CD4-positive, CD25-positive, alpha-beta regulatory T cell (primary cell): ENCODE measurements around the gene RHEBL1. TPM values are rescaled to one million over a fixed set of nuclear protein-coding genes. Genes with fewer than 3 reads are reported as not detected.
A peak's percentile ranks its signal among the peaks of the same experiment; 100 is the strongest.

ENCODE experiments used
- ATAC-seq, 2 donors: fragments of 150-1000 bp; cut with Tn5 transposase; one replicate each; pipeline ENCODE4 v1.10.0; 2021; ENCODE audit warnings: low read depth in 2 of 2, moderate number of reproducible peaks in 2 of 2, moderate library complexity in 1 of 2
- DNase-seq, 3 donors: peaks; one replicate each; pipeline versions ENCODE4 v3.0.0 to v3.0.0-alpha.2; 2012 to 2022; ENCODE audit warnings: mixed read lengths in 1 of 3
- H3K27ac ChIP-seq: one replicate; pipeline ENCODE4 v1.7.0; 2013; ENCODE audit warnings: mild to moderate bottlenecking, low read length; ENCODE audit not compliant: insufficient read depth, poor library complexity, severe bottlenecking
- H3K27me3 ChIP-seq: one replicate; pipeline ENCODE4 v1.7.0; 2013; ENCODE audit warnings: low read length; ENCODE audit not compliant: control insufficient read depth, insufficient read depth
- H3K36me3 ChIP-seq: one replicate; pipeline ENCODE4 v1.7.0; 2013; ENCODE audit warnings: mild to moderate bottlenecking, low read length, moderate library complexity; ENCODE audit not compliant: control insufficient read depth, insufficient read depth
- H3K4me1 ChIP-seq: 2 replicates; pipeline ENCODE4 v1.7.0; 2013; ENCODE audit warnings: mild to moderate bottlenecking, low read length; ENCODE audit not compliant: insufficient read depth, control insufficient read depth, poor library complexity, severe bottlenecking
- H3K4me3 ChIP-seq: one replicate; pipeline ENCODE4 v1.7.0; 2013; ENCODE audit warnings: low read depth, mild to moderate bottlenecking, low read length, moderate library complexity
- H3K9me3 ChIP-seq, 2 experiments: 1 replicate in 1 of 2; 2 replicates in 1 of 2; pipeline ENCODE4 v1.7.0; 2013; ENCODE audit warnings: low read length in 2 of 2, mild to moderate bottlenecking in 1 of 2, moderate library complexity in 1 of 2; ENCODE audit not compliant: control insufficient read depth in 2 of 2
- H3K27ac Mint-ChIP-seq, 3 donors: one replicate each; pipeline ENCODE4 v1.8.0; 2020 to 2022; ENCODE audit warnings: mild to moderate bottlenecking in 3 of 3, mixed read lengths in 3 of 3, moderate library complexity in 2 of 3
- H3K27me3 Mint-ChIP-seq: one replicate; pipeline ENCODE4 v1.8.0; 2022; ENCODE audit warnings: mild to moderate bottlenecking, mixed read lengths
- H3K36me3 Mint-ChIP-seq: one replicate; pipeline ENCODE4 v1.8.0; 2020; ENCODE audit warnings: mixed read lengths
- H3K4me1 Mint-ChIP-seq, 4 donors: one replicate each; pipeline ENCODE4 v1.8.0; 2020 to 2022; ENCODE audit warnings: mixed read lengths in 4 of 4, mild to moderate bottlenecking in 1 of 4
- H3K4me3 Mint-ChIP-seq, 4 donors: one replicate each; pipeline ENCODE4 v1.8.0; 2020 to 2022; ENCODE audit warnings: mild to moderate bottlenecking in 4 of 4, mixed read lengths in 4 of 4, moderate library complexity in 3 of 4
- H3K9me3 Mint-ChIP-seq, 7 donors: one replicate each; pipeline ENCODE4 v1.8.0; 2020 to 2022; ENCODE audit warnings: mixed read lengths in 7 of 7, mild to moderate bottlenecking in 3 of 7, moderate library complexity in 2 of 7
- polyA plus RNA-seq, 4 donors: library from polyadenylated mRNA; unstranded; fragments of 300-500 nt; fragmentation: Illumina TruSeq; gene quantifications; one replicate each; pipeline ENCODE4 v1.2.3, GENCODE V29; 2021
- total RNA-seq: library from RNA; stranded (reverse); gene quantifications from one replicate; pipeline ENCODE4 v1.2.3, GENCODE V29; 2022

Gene RHEBL1
- total and polyA plus RNA-seq, 5 donors from 2014 or later, result 6.0 to 19.5 (median 14.9) TPM

GRCh38 chr12:49093792-49094159 lies 24.0 kb upstream of the RHEBL1 start:
- peaks cover 5 to 55% (median 34%) of the 10 kb centered on the region in 4 donors for H3K4me1 Mint-ChIP-seq
- H3K9me3 Mint-ChIP-seq, result peaks cover 0 to 2% (median 0%) of the 10 kb centered on the region in 7 donors
- DNase-seq (no peak), ATAC-seq (no peak)
- peaks cover 72% of the 10 kb centered on the region for H3K27me3 Mint-ChIP-seq
- Histone ChIP-seq H3K9me3 (no peaks in the 10 kb centered on the region), H3K27me3 (peaks cover 30% of the 10 kb centered on the region), H3K4me1 (peaks cover 53% of the 10 kb centered on the region), H3K4me3 (no peak overlapping the region), H3K36me3 (peaks cover 18% of the 10 kb centered on the region), H3K27ac (no peak overlapping the region)
- peak overlapping the region in 3 of 4 donors; percentile 5 to 21 (median 15) for H3K4me3 Mint-ChIP-seq
- H3K27ac Mint-ChIP-seq, result no peak overlapping the region
- H3K36me3 Mint-ChIP-seq, result peaks cover 24% of the 10 kb centered on the region

GRCh38 chr12:49092816-49093406 lies 23.1 kb upstream of the RHEBL1 start:
- peaks cover 62% of the 10 kb centered on the region for H3K4me1 ChIP-seq
- no peak for DNase-seq
- ATAC-seq, result no peak
- Mint-ChIP-seq H3K27me3 (peaks cover 78% of the 10 kb centered on the region), H3K4me1 (peaks cover 5 to 63% (median 35%) of the 10 kb centered on the region in 4 donors), H3K4me3 (peak overlapping the region in 1 of 4 donors; percentile 49), H3K9me3 (peaks cover 0 to 2% (median 0%) of the 10 kb centered on the region in 7 donors), H3K36me3 (peaks cover 16% of the 10 kb centered on the region), H3K27ac (no peak overlapping the region)
- H3K36me3 ChIP-seq, result peaks cover 14% of the 10 kb centered on the region
- no peaks in the 10 kb centered on the region for H3K9me3 ChIP-seq
- H3K27ac ChIP-seq, result no peak overlapping the region
- H3K27me3 ChIP-seq, result peaks cover 33% of the 10 kb centered on the region
- H3K4me3 ChIP-seq, result no peak overlapping the region

GRCh38 chr12:49092086-49092815 lies 22.5 kb upstream of the RHEBL1 start:
- peak; percentile 36 to 56 (median 47) for DNase-seq
- H3K27me3 Mint-ChIP-seq, result peaks cover 82% of the 10 kb centered on the region
- peaks cover 0 to 2% (median 0%) of the 10 kb centered on the region in 7 donors for H3K9me3 Mint-ChIP-seq
- Histone ChIP-seq H3K27me3 (peaks cover 33% of the 10 kb centered on the region), H3K4me3 (no peak overlapping the region), H3K36me3 (peaks cover 8% of the 10 kb centered on the region), H3K9me3 (no peaks in the 10 kb centered on the region), H3K4me1 (peaks cover 64% of the 10 kb centered on the region), H3K27ac (no peak overlapping the region)
- ATAC-seq, result peak in 1 of 2 donors; percentile 24
- no peak overlapping the region for H3K27ac Mint-ChIP-seq
- peak overlapping the region in 3 of 4 donors; percentile 49 to 70 (median 56) for H3K4me3 Mint-ChIP-seq
- H3K4me1 Mint-ChIP-seq, result peaks cover 5 to 67% (median 39%) of the 10 kb centered on the region in 4 donors
- H3K36me3 Mint-ChIP-seq, result peaks cover 15% of the 10 kb centered on the region

- peaks cover 86% of the 10 kb centered on the region for H3K27me3 Mint-ChIP-seq
- H3K9me3 Mint-ChIP-seq, result peaks cover 0 to 2% (median 0%) of the 10 kb centered on the region in 7 donors
- peaks cover 14% of the 10 kb centered on the region for H3K36me3 Mint-ChIP-seq
- no peak for DNase-seq
- H3K4me3 Mint-ChIP-seq, result peak overlapping the region in 1 of 4 donors; percentile 49
- no peak overlapping the region for H3K27ac Mint-ChIP-seq
- Histone ChIP-seq H3K9me3 (no peaks in the 10 kb centered on the region), H3K4me1 (peaks cover 64% of the 10 kb centered on the region), H3K36me3 (peaks cover 3% of the 10 kb centered on the region), H3K4me3 (no peak overlapping the region), H3K27ac (no peak overlapping the region), H3K27me3 (peaks cover 33% of the 10 kb centered on the region)
- H3K4me1 Mint-ChIP-seq, result peaks cover 5 to 67% (median 41%) of the 10 kb centered on the region in 4 donors
- no peak for ATAC-seq
Observed at GRCh38 chr12:49091836-49092085, 22.0 kb upstream of the RHEBL1 start.

GRCh38 chr12:49091056-49091835 lies 21.5 kb upstream of the RHEBL1 start:
- H3K4me3 Mint-ChIP-seq, result peak overlapping the region; percentile 48 to 78 (median 48)
- H3K9me3 ChIP-seq, result no peaks in the 10 kb centered on the region
- peaks cover 64% of the 10 kb centered on the region for H3K4me1 ChIP-seq
- H3K27me3 ChIP-seq, result peaks cover 33% of the 10 kb centered on the region
- peaks cover 10% of the 10 kb centered on the region for H3K36me3 Mint-ChIP-seq
- H3K27ac ChIP-seq, result no peak overlapping the region
- H3K27ac Mint-ChIP-seq, result no peak overlapping the region
- peaks cover 0 to 67% (median 43%) of the 10 kb centered on the region in 4 donors for H3K4me1 Mint-ChIP-seq
- H3K36me3 ChIP-seq, result no peaks in the 10 kb centered on the region
- no peak overlapping the region for H3K4me3 ChIP-seq
- peaks cover 0 to 2% (median 0%) of the 10 kb centered on the region in 7 donors for H3K9me3 Mint-ChIP-seq
- DNase-seq (no peak), ATAC-seq (no peak)
- peaks cover 87% of the 10 kb centered on the region for H3K27me3 Mint-ChIP-seq

GRCh38 chr12:49089821-49090773 lies 20.3 kb upstream of the RHEBL1 start:
- H3K27ac Mint-ChIP-seq, result no peak overlapping the region
- peak overlapping the region; percentile 53 for H3K4me3 ChIP-seq
- peaks cover 64% of the 10 kb centered on the region for H3K4me1 ChIP-seq

GRCh38 chr12:49088932-49089330 lies 19.2 kb upstream of the RHEBL1 start:
- Histone ChIP-seq H3K9me3 (peaks cover 0 to 2% of the 10 kb centered on the region in 2 experiments), H3K4me3 (no peak overlapping the region), H3K36me3 (no peaks in the 10 kb centered on the region), H3K4me1 (peaks cover 54% of the 10 kb centered on the region), H3K27ac (no peak overlapping the region), H3K27me3 (peaks cover 28% of the 10 kb centered on the region)
- H3K4me3 Mint-ChIP-seq, result peak overlapping the region in 2 of 4 donors; percentile 52 to 72
- H3K9me3 Mint-ChIP-seq, result no peaks in the 10 kb centered on the region
- H3K36me3 Mint-ChIP-seq, result no peaks in the 10 kb centered on the region
- H3K27ac Mint-ChIP-seq, result no peak overlapping the region
- DNase-seq, result no peak
- peaks cover 0 to 53% (median 34%) of the 10 kb centered on the region in 4 donors for H3K4me1 Mint-ChIP-seq
- H3K27me3 Mint-ChIP-seq, result peaks cover 90% of the 10 kb centered on the region
- no peak for ATAC-seq

More at GRCh38 chr12:49089821-49090773, 20.3 kb upstream of the RHEBL1 start:
- Mint-ChIP-seq H3K4me3 (peak overlapping the region; percentile 74 to 82 (median 78)), H3K36me3 (peaks cover 3% of the 10 kb centered on the region), H3K27me3 (peaks cover 87% of the 10 kb centered on the region), H3K4me1 (peaks cover 0 to 63% (median 38%) of the 10 kb centered on the region in 4 donors), H3K9me3 (peaks cover 0 to under 1% (median 0%) of the 10 kb centered on the region in 7 donors)
- no peak for ATAC-seq
- peak in 2 of 3 donors; percentile 33 to 48 for DNase-seq
- H3K9me3 ChIP-seq, result no peaks in the 10 kb centered on the region
- H3K27me3 ChIP-seq, result peaks cover 32% of the 10 kb centered on the region
- H3K27ac ChIP-seq, result no peak overlapping the region
- H3K36me3 ChIP-seq, result no peaks in the 10 kb centered on the region
